GM23338 (cell line): Measurements from ENCODE around the gene FTL.

Experiments
- CREB1 ChIP-seq: fragments of 250-450 bp; sonication (Bioruptor Pico); IDR thresholded peaks from 2 replicates; pipeline ENCODE4 v1.5.0; 2020; ENCODE audit warnings: low read depth, mild to moderate bottlenecking, moderate library complexity
- CTCF ChIP-seq, 2 experiments: fragments of 200-600 bp in 1 of 2; sonication (generic) in 1 of 2; conservative IDR thresholded peaks; 2 replicates each; pipeline versions ENCODE4 v1.5.1 to v1.6.1; 2016 to 2017; ENCODE audit warnings: antibody characterized with exemption in 2 of 2, low read depth in 2 of 2, mild to moderate bottlenecking in 2 of 2, moderate library complexity in 1 of 2
- ETS1 ChIP-seq: IDR thresholded peaks from 2 replicates; pipeline ENCODE4 v1.6.1; 2016; ENCODE audit warnings: antibody characterized with exemption
- EZH2 ChIP-seq: fragments of 200-600 bp; sonication (generic); IDR thresholded peaks from one replicate; pipeline ENCODE4 v1.8.0; 2017; ENCODE audit warnings: antibody characterized with exemption, mild to moderate bottlenecking, low read depth; ENCODE audit not compliant: unreplicated experiment
- EZH2phosphoT487 ChIP-seq: fragments of 200-600 bp; sonication (generic); IDR thresholded peaks from one replicate; pipeline ENCODE4 v1.8.1; 2018; ENCODE audit warnings: antibody characterized with exemption; ENCODE audit not compliant: unreplicated experiment
- JUNB ChIP-seq: IDR thresholded peaks from one replicate; pipeline ENCODE4 v1.6.1; 2016; ENCODE audit warnings: antibody characterized with exemption; ENCODE audit not compliant: unreplicated experiment
- NANOG ChIP-seq: IDR thresholded peaks from 2 replicates; pipeline ENCODE4 v1.6.1; 2016; ENCODE audit warnings: antibody characterized with exemption, borderline replicate concordance
- POLR2AphosphoS5 ChIP-seq: IDR thresholded peaks from 2 replicates; pipeline ENCODE4 v1.6.1; 2016; ENCODE audit warnings: antibody characterized with exemption, low read depth
- REST ChIP-seq: IDR thresholded peaks from one replicate; pipeline ENCODE4 v1.6.1; 2018; ENCODE audit warnings: antibody characterized with exemption; ENCODE audit not compliant: unreplicated experiment
- STAT1 ChIP-seq: IDR thresholded peaks from one replicate; pipeline ENCODE4 v1.6.1; 2016; ENCODE audit warnings: antibody characterized with exemption; ENCODE audit not compliant: unreplicated experiment
- ZNF114 ChIP-seq: fragments of 250-450 bp; sonication (Bioruptor Pico); IDR thresholded peaks from 2 replicates; pipeline ENCODE4 v1.5.0; 2020; ENCODE audit warnings: mild to moderate bottlenecking, moderate library complexity

GRCh38 chr19:48992581-48993174 is 27.6 kb downstream of the FTL start:
- TF ChIP-seq EZH2phosphoT487 = no peak
- no peak for TF ChIP-seq CTCF (conservative IDR thresholded peaks at IDR 0.05; ENCODE audit: low read depth in 2 of 2)
- TF ChIP-seq ETS1 = no peak
- no peak for TF ChIP-seq POLR2AphosphoS5
- no peak for TF ChIP-seq REST
- TF ChIP-seq EZH2 = no peak
- TF ChIP-seq CREB1 (CRISPR knock-in tag) = no peak
- TF ChIP-seq STAT1 = no peak
- TF ChIP-seq JUNB = no peak
- no peak for TF ChIP-seq NANOG
- no peak for TF ChIP-seq ZNF114 (CRISPR knock-in tag)
